Neural cell (in vitro differentiated cells): Measurements from ENCODE around the gene KIAA2012. TPM values are rescaled to one million over a fixed set of nuclear protein-coding genes. Genes with fewer than 3 reads are reported as not detected.

Experiments
- H2AFZ ChIP-seq: fragments of 200-600, 300-800 bp; sonication (generic), shearing (Covaris generic); 2 replicates; pipeline ENCODE4 v1.6.0; 2014; ENCODE audit warnings: low read depth, mild to moderate bottlenecking, antibody characterized with exemption, low read length, moderate library complexity
- H3F3A ChIP-seq: fragments of 200-600 bp; shearing (Covaris generic); 2 replicates; pipeline ENCODE4 v1.6.1; 2016; ENCODE audit warnings: mild to moderate bottlenecking, moderate library complexity, mixed read lengths, antibody characterized with exemption, low read length; ENCODE audit not compliant: insufficient read depth, poor library complexity, severe bottlenecking
- H3K27ac ChIP-seq: fragments of 200-600, 300-800 bp; sonication (generic), shearing (Covaris generic); 2 replicates; pipeline ENCODE4 v1.5.1; 2014; ENCODE audit warnings: mild to moderate bottlenecking, low read length, moderate library complexity
- H3K27me3 ChIP-seq: fragments of 300-800, 200-600 bp; sonication (generic), shearing (Covaris generic); 2 replicates; pipeline ENCODE4 v1.6.0; 2014; ENCODE audit warnings: mild to moderate bottlenecking, low read depth, low read length, moderate library complexity; ENCODE audit not compliant: insufficient read depth
- H3K36me3 ChIP-seq: fragments of 300-800, 200-600 bp; sonication (generic), shearing (Covaris generic); 2 replicates; pipeline ENCODE4 v1.5.1; 2014; ENCODE audit warnings: mild to moderate bottlenecking, antibody characterized with exemption, low read length, moderate library complexity; ENCODE audit not compliant: insufficient read depth
- H3K4me2 ChIP-seq: fragments of 300-800, 200-600 bp; sonication (generic), shearing (Covaris generic); 2 replicates; pipeline ENCODE4 v1.6.0; 2014; ENCODE audit warnings: mild to moderate bottlenecking, low read length
- H3K4me3 ChIP-seq: fragments of 300-800, 200-600 bp; sonication (generic), shearing (Covaris generic); 2 replicates; pipeline ENCODE4 v1.5.1; 2014; ENCODE audit warnings: mild to moderate bottlenecking, low read length, moderate library complexity
- H3K79me2 ChIP-seq: fragments of 200-600 bp; shearing (Covaris generic); replicated peaks from 2 replicates; pipeline ENCODE4 v1.6.0; 2014; ENCODE audit warnings: mild to moderate bottlenecking, low read length, moderate library complexity; ENCODE audit not compliant: insufficient read depth
- H3K9ac ChIP-seq: fragments of 300-800, 200-600 bp; sonication (generic), shearing (Covaris generic); 2 replicates; pipeline ENCODE4 v1.6.1; 2016; ENCODE audit warnings: mild to moderate bottlenecking, low read length, mixed read lengths
- H3K9me2 ChIP-seq: fragments of 200-600 bp; shearing (Covaris generic); 2 replicates; pipeline ENCODE4 v1.6.1; 2016; ENCODE audit warnings: mild to moderate bottlenecking, low read length, mixed read lengths; ENCODE audit not compliant: insufficient read depth
- H3K9me3 ChIP-seq: fragments of 200-600, 300-800 bp; sonication (generic), shearing (Covaris generic); 2 replicates; pipeline ENCODE4 v1.6.1; 2016; ENCODE audit warnings: mild to moderate bottlenecking, mixed run types, low read length, moderate library complexity, mixed read lengths
- H4K20me1 ChIP-seq: fragments of 200-600 bp; shearing (Covaris generic); 2 replicates; pipeline ENCODE4 v1.6.1; 2016; ENCODE audit warnings: mild to moderate bottlenecking, mixed run types; ENCODE audit not compliant: insufficient read depth
- EP300 ChIP-seq: fragments of 450-650 bp; conservative IDR thresholded peaks from 2 replicates; pipeline ENCODE4 v1.6.1; 2014; ENCODE audit warnings: antibody characterized with exemption, mild to moderate bottlenecking, moderate library complexity; ENCODE audit not compliant: poor library complexity, severe bottlenecking
- EZH2 ChIP-seq: fragments of 200-600, 300-800 bp; shearing (Covaris generic), sonication (generic); IDR thresholded peaks from 2 replicates; pipeline ENCODE4 v1.6.1; 2014; ENCODE audit warnings: antibody characterized with exemption, low read length, borderline replicate concordance, mild to moderate bottlenecking; ENCODE audit not compliant: insufficient read depth, poor library complexity, severe bottlenecking
- MXI1 ChIP-seq: fragments of 450-650 bp; conservative IDR thresholded peaks from 2 replicates; pipeline ENCODE4 v1.6.1; 2014; ENCODE audit warnings: antibody characterized with exemption, mild to moderate bottlenecking; ENCODE audit not compliant: poor library complexity, severe bottlenecking
- POLR2AphosphoS5 ChIP-seq: IDR thresholded peaks from 2 replicates; pipeline ENCODE4 v1.6.1; 2012
- RAD21 ChIP-seq: fragments of 450-650 bp; conservative IDR thresholded peaks from 2 replicates; pipeline ENCODE4 v1.6.1; 2014; ENCODE audit warnings: antibody characterized with exemption, mild to moderate bottlenecking, moderate library complexity
- SMC3 ChIP-seq: fragments of 450-650 bp; conservative IDR thresholded peaks from 2 replicates; pipeline ENCODE4 v1.6.1; 2014; ENCODE audit warnings: antibody characterized with exemption, mild to moderate bottlenecking, moderate library complexity; ENCODE audit not compliant: poor library complexity
- TAF1 ChIP-seq: IDR thresholded peaks from 2 replicates; pipeline ENCODE4 v1.6.1; 2012; ENCODE audit warnings: low read depth
- polyA plus RNA-seq: library from polyadenylated mRNA; depleted of rRNA; stranded (reverse); fragments of >200 nt; gene quantifications from 2 replicates; pipeline ENCODE4 v1.2.3, GENCODE V29; 2014
- TF ChIP-seq, protein P1 (sequence below): fragments of 450-650 bp; IDR thresholded peaks from 2 replicates; pipeline ENCODE4 v1.5.1; 2014; ENCODE audit warnings: antibody characterized with exemption, mild to moderate bottlenecking, moderate library complexity; ENCODE audit not compliant: poor library complexity, severe bottlenecking

The KIAA2012 gene
- polyA plus RNA-seq, 1 donor from 2014 or later: not detected

DNA sequence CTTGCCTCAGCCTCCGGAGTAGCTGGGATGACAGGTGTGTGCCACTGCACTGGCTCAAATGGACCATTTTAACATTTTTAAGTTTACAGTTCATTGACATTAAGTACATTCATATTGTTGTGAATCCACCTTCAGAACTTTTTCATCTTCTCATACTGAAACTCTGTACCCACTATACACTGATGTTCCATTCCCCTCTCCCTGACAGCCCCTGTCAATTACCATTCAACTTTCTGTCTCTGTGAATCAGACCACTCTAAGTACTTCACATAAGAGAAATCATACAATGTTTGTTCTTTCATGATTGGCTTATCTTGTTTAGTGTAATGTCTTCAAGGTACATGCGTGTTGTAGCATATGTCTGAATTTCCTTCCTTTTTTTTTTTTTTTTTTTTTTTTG, 1.9 kb upstream of the KIAA2012 start:
- no peak for TF ChIP-seq TAF1
- no peaks in the 10 kb centered on the region for H3F3A ChIP-seq
- no peak overlapping the region for H3K27ac ChIP-seq
- H3K27me3 ChIP-seq: no peaks in the 10 kb centered on the region
- no peak overlapping the region for H3K4me2 ChIP-seq
- no peaks in the 10 kb centered on the region for H3K79me2 ChIP-seq
- H3K4me3 ChIP-seq: no peak overlapping the region
- H3K9me3 ChIP-seq: no peaks in the 10 kb centered on the region
- no peaks in the 10 kb centered on the region for H3K36me3 ChIP-seq
- no peaks in the 10 kb centered on the region for H4K20me1 ChIP-seq
- no peak overlapping the region for H3K9ac ChIP-seq
- no peaks in the 10 kb centered on the region for H3K9me2 ChIP-seq
- H2AFZ ChIP-seq: no peak overlapping the region

DNA sequence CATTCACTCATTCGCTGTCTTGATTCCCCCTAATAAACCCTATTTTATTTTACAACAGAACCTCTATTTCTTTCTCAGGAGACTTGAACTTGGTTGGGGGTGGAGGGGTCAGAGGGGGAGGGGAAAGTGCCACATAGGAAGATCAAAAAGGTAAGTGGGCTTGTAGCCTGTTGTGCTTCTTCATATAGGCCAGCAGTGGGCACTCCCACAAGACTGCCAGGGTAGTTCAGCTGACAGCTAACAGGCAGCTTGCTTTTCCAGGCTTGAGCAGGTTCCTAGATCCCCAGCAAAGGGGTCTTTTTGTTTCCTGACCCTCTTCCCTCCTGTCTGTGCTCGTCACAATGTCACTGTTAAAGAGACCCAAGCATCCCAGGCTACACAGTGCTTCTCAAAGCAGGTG, 829 bp upstream of the KIAA2012 start:
- H3K27ac ChIP-seq: no peak overlapping the region
- TF ChIP-seq, protein P1, sequence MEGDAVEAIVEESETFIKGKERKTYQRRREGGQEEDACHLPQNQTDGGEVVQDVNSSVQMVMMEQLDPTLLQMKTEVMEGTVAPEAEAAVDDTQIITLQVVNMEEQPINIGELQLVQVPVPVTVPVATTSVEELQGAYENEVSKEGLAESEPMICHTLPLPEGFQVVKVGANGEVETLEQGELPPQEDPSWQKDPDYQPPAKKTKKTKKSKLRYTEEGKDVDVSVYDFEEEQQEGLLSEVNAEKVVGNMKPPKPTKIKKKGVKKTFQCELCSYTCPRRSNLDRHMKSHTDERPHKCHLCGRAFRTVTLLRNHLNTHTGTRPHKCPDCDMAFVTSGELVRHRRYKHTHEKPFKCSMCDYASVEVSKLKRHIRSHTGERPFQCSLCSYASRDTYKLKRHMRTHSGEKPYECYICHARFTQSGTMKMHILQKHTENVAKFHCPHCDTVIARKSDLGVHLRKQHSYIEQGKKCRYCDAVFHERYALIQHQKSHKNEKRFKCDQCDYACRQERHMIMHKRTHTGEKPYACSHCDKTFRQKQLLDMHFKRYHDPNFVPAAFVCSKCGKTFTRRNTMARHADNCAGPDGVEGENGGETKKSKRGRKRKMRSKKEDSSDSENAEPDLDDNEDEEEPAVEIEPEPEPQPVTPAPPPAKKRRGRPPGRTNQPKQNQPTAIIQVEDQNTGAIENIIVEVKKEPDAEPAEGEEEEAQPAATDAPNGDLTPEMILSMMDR: no peak
- TF ChIP-seq EP300: no peak
- no peaks in the 10 kb centered on the region for H3F3A ChIP-seq
- no peaks in the 10 kb centered on the region for H3K9me2 ChIP-seq
- H2AFZ ChIP-seq: no peak overlapping the region
- H3K9ac ChIP-seq: no peak overlapping the region
- H3K4me2 ChIP-seq: no peak overlapping the region
- no peaks in the 10 kb centered on the region for H3K27me3 ChIP-seq
- H3K4me3 ChIP-seq: no peak overlapping the region
- H3K9me3 ChIP-seq: no peaks in the 10 kb centered on the region
- H3K36me3 ChIP-seq: no peaks in the 10 kb centered on the region
- H3K79me2 ChIP-seq: no peaks in the 10 kb centered on the region
- no peaks in the 10 kb centered on the region for H4K20me1 ChIP-seq

DNA sequence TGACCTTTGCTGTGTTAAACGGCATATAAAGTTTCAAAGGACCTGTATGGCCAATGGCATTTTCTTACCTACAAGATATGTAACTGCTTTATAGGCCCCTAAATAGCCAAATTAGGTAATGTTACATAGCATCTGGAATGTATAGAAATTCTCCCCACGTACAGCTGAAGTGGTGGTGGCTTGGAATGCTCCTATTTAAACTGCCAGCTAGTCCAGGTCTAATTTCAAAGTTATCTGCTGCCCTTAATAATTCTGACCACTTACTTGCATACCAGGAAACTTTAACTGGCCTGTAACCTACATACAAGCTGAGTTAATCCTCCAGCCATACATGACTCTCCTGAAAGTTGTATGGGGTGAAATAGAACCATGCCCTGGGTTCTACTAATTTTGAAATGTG, 1.3 kb downstream of the KIAA2012 start:
- no peaks in the 10 kb centered on the region for H3K36me3 ChIP-seq
- no peaks in the 10 kb centered on the region for H3F3A ChIP-seq
- H3K27ac ChIP-seq: no peak overlapping the region
- no peak overlapping the region for H2AFZ ChIP-seq
- no peaks in the 10 kb centered on the region for H3K9me2 ChIP-seq
- H3K9me3 ChIP-seq: no peaks in the 10 kb centered on the region
- H4K20me1 ChIP-seq: no peaks in the 10 kb centered on the region
- TF ChIP-seq, protein P1: no peak
- TF ChIP-seq SMC3: no peak
- no peak for TF ChIP-seq POLR2AphosphoS5
- TF ChIP-seq RAD21: no peak
- no peaks in the 10 kb centered on the region for H3K79me2 ChIP-seq
- H3K27me3 ChIP-seq: no peaks in the 10 kb centered on the region
- no peak overlapping the region for H3K4me3 ChIP-seq
- H3K4me2 ChIP-seq: no peak overlapping the region
- H3K9ac ChIP-seq: no peak overlapping the region

DNA sequence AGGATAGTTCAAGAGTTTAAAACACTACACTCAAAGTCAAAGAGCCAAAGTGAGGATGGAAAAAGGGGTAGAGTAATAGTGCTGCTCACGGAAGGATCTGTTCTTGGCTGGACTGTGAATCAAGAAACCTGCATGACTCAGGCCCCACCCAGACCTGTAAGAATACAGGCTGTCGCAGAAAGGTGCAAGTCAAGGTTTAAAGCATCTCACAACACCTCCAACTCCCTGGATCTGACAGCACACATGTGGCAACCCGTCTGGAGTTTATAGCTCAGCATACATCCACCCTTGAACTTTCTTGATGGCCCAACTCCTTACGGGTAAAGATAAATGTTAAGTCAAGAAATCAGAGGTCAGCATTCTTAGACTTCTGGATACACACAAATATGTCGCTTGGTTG, 6.3 kb downstream of the KIAA2012 start:
- Histone ChIP-seq H3K27me3 (no peaks in the 10 kb centered on the region), H3K36me3 (no peaks in the 10 kb centered on the region), H3K9ac (no peak overlapping the region), H3K79me2 (no peaks in the 10 kb centered on the region), H3K27ac (no peak overlapping the region), H3K4me3 (no peak overlapping the region), H3K4me2 (no peak overlapping the region), H2AFZ (no peak overlapping the region), H3F3A (no peaks in the 10 kb centered on the region), H3K9me3 (no peaks in the 10 kb centered on the region), H3K9me2 (no peaks in the 10 kb centered on the region), H4K20me1 (no peaks in the 10 kb centered on the region)
- TF ChIP-seq RAD21 (no peak), POLR2AphosphoS5 (no peak), TAF1 (no peak), MXI1 (no peak), SMC3 (no peak), EZH2 (no peak)
